Esophagus squamous epithelium (tissue), 5 donors: Measurements from ENCODE around the gene KCNMA1. TPM values are rescaled to one million over a fixed set of nuclear protein-coding genes. Genes with fewer than 3 reads are reported as not detected.

Source experiments
- DNase-seq: peaks from one replicate; lab custom pipeline; 2025; lab: John Stamatoyannopoulos, UW
- H3K27ac ChIP-seq, 4 donors: fragments of 200-600 bp; sonication (generic); one replicate each; pipeline ENCODE4 v1.5.1; 2016 to 2019; ENCODE audit warnings: mild to moderate bottlenecking in 1 of 4
- H3K27me3 ChIP-seq, 4 donors: fragments of 200-600 bp; sonication (generic); 1 replicate in 3 of 4; 2 replicates in 1 of 4; pipeline versions ENCODE4 v1.5.1 to v1.6.0; 2017 to 2021; ENCODE audit warnings: antibody characterized with exemption in 1 of 4
- H3K36me3 ChIP-seq, 3 donors: fragments of 200-600 bp; sonication (generic); one replicate each; pipeline ENCODE4 v1.5.1; 2016 to 2019
- H3K4me1 ChIP-seq, 3 donors: fragments of 200-600 bp; sonication (generic); one replicate each; pipeline ENCODE4 v1.5.1; 2017 to 2019
- H3K4me3 ChIP-seq, 4 donors: fragments of 200-600 bp; sonication (generic); 1 replicate in 3 of 4; 2 replicates in 1 of 4; pipeline ENCODE4 v1.5.1; 2016 to 2019; ENCODE audit warnings: mild to moderate bottlenecking in 2 of 4, moderate library complexity in 1 of 4
- H3K9me3 ChIP-seq, 3 donors: fragments of 200-600 bp; sonication (generic); one replicate each; pipeline ENCODE4 v1.5.1; 2016 to 2019
- POLR2A ChIP-seq, 4 donors: fragments of 450-650 bp; IDR thresholded peaks; one replicate each; pipeline ENCODE4 v1.6.1; 2017; ENCODE audit warnings: antibody characterized with exemption in 4 of 4, mild to moderate bottlenecking in 4 of 4, moderate library complexity in 3 of 4
- WGBS, 2 donors: methylation state at CpG; one replicate each; pipeline ENCODE4 v1.1.5; 2018; 5-methylcytosine and 5-hydroxymethylcytosine counted together
- intact Hi-C: fragments of 100-400 bp; cut with DNase I; formaldehyde crosslinking; loops from one replicate; pipeline ENCODE4 v1.15.0; 2022
- total RNA-seq, 4 donors: library from RNA; depleted of rRNA; stranded (reverse); fragments of >200 nt; gene quantifications; one replicate each; pipeline ENCODE4 v1.1.0, GENCODE V29; 2016
- TF ChIP-seq, protein P1 (sequence below), 6 experiments: fragments of 450-650 bp in 4 of 6; fragments of 200-600 bp in 2 of 6; sonication (generic) in 2 of 6; IDR thresholded peaks; one replicate each; pipeline ENCODE4 v1.5.1; 2016 to 2019; ENCODE audit warnings: antibody characterized with exemption in 6 of 6, mild to moderate bottlenecking in 4 of 6, moderate library complexity in 4 of 6
- donor health status: DM: yes; HTN: yes; CAD: no.

KCNMA1 gene
- total RNA-seq, 4 donors from 2014 or later = 7.5 to 74.2 (median 18.0) TPM

- WGBS, 2 donors = 51 to 56% methylated on average over 1 to 2 of the region's 2 CpGs
- H3K27me3 ChIP-seq = peaks cover 0 to 3% (median 0%) of the 10 kb centered on the region in 4 donors
- no peak for DNase-seq
Observed at GRCh38 chr10:77455561-77455960, 182.0 kb downstream of the KCNMA1 start.

DNA sequence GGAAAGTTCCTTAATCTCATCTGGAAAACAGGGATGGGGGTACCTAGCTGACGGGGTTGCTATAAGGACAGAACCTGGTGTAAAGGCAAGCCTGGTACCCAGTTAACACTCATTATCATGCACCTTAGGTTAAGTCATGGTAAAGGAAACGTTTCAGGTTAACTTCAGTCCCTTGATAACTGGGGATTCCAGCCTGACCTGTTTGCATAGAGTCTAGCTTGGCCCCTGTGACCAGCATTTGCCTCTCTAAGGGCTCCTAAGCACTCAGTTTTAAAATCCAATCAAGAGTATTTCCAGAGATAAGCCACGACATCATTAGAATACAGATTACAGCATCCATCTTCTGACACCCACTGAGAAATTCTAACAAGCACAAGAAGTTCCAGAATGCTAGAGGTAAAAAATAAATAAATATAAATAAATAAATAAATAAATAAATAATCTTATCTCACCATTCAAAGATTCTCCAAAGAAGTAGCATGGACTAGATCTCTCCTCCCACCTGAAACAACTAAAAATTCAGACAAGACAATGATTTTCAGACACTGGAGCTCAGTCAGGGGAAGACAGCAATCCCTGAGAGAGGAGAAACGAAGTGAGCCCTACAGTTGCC is 184.6 kb downstream of the KCNMA1 start:
- Histone ChIP-seq H3K4me3 (no peak overlapping the region), H3K27ac (no peak overlapping the region), H3K9me3 (no peaks in the 10 kb centered on the region), H3K36me3 (no peaks in the 10 kb centered on the region), H3K4me1 (peaks cover 0 to 2% (median 0%) of the 10 kb centered on the region in 3 donors), H3K27me3 (no peaks in the 10 kb centered on the region)
- intact Hi-C loops = no loop called here
- DNase-seq = no peak
- 72 to 79% methylated on average over 4 of the region's 4 CpGs for WGBS, 2 donors
- TF ChIP-seq POLR2A (IDR thresholded peaks at IDR 0.05) = no peak
- TF ChIP-seq, protein P1, sequence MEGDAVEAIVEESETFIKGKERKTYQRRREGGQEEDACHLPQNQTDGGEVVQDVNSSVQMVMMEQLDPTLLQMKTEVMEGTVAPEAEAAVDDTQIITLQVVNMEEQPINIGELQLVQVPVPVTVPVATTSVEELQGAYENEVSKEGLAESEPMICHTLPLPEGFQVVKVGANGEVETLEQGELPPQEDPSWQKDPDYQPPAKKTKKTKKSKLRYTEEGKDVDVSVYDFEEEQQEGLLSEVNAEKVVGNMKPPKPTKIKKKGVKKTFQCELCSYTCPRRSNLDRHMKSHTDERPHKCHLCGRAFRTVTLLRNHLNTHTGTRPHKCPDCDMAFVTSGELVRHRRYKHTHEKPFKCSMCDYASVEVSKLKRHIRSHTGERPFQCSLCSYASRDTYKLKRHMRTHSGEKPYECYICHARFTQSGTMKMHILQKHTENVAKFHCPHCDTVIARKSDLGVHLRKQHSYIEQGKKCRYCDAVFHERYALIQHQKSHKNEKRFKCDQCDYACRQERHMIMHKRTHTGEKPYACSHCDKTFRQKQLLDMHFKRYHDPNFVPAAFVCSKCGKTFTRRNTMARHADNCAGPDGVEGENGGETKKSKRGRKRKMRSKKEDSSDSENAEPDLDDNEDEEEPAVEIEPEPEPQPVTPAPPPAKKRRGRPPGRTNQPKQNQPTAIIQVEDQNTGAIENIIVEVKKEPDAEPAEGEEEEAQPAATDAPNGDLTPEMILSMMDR (IDR thresholded peaks at IDR 0.05) = no peak

More at GRCh38 chr10:77455561-77455960, 182.0 kb downstream of the KCNMA1 start:
- H3K27ac ChIP-seq = no peak overlapping the region
- H3K4me1 ChIP-seq = no peaks in the 10 kb centered on the region
- TF ChIP-seq POLR2A (IDR thresholded peaks at IDR 0.05) = no peak
- TF ChIP-seq, protein P1 (IDR thresholded peaks at IDR 0.05) = no peak
- no peak overlapping the region for H3K4me3 ChIP-seq
- no peaks in the 10 kb centered on the region for H3K9me3 ChIP-seq
- no peaks in the 10 kb centered on the region for H3K36me3 ChIP-seq
- intact Hi-C loops = no loop called here

GRCh38 chr10:77451886-77452285 is 185.7 kb downstream of the KCNMA1 start:
- H3K4me1 ChIP-seq = peaks cover 0 to 5% (median 0%) of the 10 kb centered on the region in 3 donors
- no peaks in the 10 kb centered on the region for H3K27me3 ChIP-seq
- H3K36me3 ChIP-seq = no peaks in the 10 kb centered on the region
- DNase-seq = no peak
- 53 to 81% methylated on average over 2 of the region's 2 CpGs for WGBS, 2 donors
- H3K27ac ChIP-seq = no peak overlapping the region
- H3K9me3 ChIP-seq = no peaks in the 10 kb centered on the region
- H3K4me3 ChIP-seq = no peak overlapping the region
- TF ChIP-seq, protein P1 (IDR thresholded peaks at IDR 0.05) = no peak
- TF ChIP-seq POLR2A (IDR thresholded peaks at IDR 0.05) = no peak
- intact Hi-C loops = no loop called here

DNA sequence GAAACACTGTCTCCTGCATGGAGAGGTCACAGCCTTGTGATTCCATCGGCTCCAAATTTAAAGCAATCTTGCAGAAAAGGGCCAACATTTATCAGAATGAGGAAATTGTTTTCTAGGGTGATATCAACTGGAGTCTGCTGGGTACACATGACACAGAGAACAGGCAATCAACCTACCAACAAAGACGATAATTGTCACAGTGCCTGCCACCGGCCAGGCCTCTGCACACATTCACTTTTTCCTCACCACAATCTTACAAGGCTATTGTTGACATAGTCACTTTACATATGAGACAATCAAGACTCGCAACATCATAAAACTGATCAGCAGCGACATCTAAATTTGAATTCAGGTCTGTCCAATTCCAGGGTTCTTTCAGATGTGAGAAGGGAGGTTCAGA is 189.4 kb downstream of the KCNMA1 start:
- no peak overlapping the region for H3K4me3 ChIP-seq
- H3K27ac ChIP-seq = no peak overlapping the region
- H3K9me3 ChIP-seq = no peaks in the 10 kb centered on the region
- WGBS, 2 donors = 67 to 87% methylated on average over 5 of the region's 5 CpGs
- H3K4me1 ChIP-seq = peaks cover 0 to 5% (median 0%) of the 10 kb centered on the region in 3 donors
- no peaks in the 10 kb centered on the region for H3K27me3 ChIP-seq
- TF ChIP-seq, protein P1 (IDR thresholded peaks at IDR 0.05) = no peak
- no peak for TF ChIP-seq POLR2A (IDR thresholded peaks at IDR 0.05)
- no peak for DNase-seq
- intact Hi-C loops = no loop called here
- no peaks in the 10 kb centered on the region for H3K36me3 ChIP-seq

- intact Hi-C loops = no loop called here
- no peak for DNase-seq
- WGBS, 2 donors = 88 to 100% methylated on average over 1 to 4 of the region's 4 CpGs
- H3K27ac ChIP-seq = no peak overlapping the region
- H3K9me3 ChIP-seq = no peaks in the 10 kb centered on the region
- H3K36me3 ChIP-seq = no peaks in the 10 kb centered on the region
- H3K4me1 ChIP-seq = peaks cover 0 to 11% (median 0%) of the 10 kb centered on the region in 3 donors
- peaks cover 0 to 3% (median 0%) of the 10 kb centered on the region in 4 donors for H3K27me3 ChIP-seq
- H3K4me3 ChIP-seq = no peak overlapping the region
- no peak for TF ChIP-seq POLR2A (IDR thresholded peaks at IDR 0.05)
- TF ChIP-seq, protein P1 (IDR thresholded peaks at IDR 0.05) = no peak
Observed at GRCh38 chr10:77446700-77447099, 190.9 kb downstream of the KCNMA1 start.
